ENCODE measurements around the gene NLGN1.

Gene NLGN1

DNA sequence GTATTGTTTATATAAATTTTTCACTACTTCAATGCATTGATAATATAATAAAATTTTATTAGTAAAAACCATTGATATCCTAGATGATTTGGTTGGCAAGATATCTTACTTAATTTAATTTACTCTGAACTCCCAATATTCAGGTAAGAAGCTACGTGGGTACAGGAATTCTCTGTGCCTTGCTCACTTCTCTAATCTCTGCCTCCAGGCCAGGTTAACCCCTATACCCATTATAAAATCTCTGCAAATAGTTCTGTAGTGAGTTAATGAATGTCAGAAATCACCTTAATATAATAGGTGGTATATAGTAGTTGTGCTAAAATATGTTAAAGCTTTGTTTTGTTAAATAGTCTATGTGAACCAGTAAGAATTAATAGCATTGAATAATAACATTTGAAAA lies 465.2 kb downstream of the NLGN1 start:
- no peak for DNase-seq

GRCh38 chr3:173863551-173863950 lies 466.0 kb downstream of the NLGN1 start:
- DNase-seq, result no peak

DNA sequence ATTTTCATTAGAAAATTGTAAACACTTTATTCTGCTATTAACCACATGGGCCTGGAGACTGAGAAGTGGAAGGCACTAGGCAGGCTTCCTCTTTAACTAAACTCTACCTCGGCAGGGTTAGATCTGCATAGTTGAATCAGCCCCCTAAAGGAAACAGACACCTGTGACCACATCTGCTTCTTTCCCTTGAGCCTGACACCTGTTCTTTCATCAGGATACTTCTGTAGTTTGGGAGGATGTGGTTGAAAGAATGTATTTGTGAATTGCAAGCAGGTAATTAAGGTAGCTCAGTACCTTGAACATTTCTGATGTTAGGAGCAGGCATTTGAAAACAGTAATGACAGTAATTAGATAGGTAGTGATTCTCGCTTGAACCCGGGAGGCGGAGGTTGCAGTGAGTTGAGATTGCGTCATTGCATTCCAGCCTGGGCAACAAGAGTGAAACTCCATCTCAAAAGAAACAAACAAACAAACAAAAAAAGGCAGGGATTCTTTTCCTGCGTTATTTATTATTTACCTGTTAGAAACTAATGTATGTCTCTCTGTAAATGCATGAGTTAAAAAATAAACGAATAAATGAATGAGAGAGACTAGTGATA lies 468.5 kb downstream of the NLGN1 start:
- no peak for DNase-seq

GRCh38 chr3:173869766-173870165 lies 472.2 kb downstream of the NLGN1 start:
- DNase-seq, result no peak

DNA sequence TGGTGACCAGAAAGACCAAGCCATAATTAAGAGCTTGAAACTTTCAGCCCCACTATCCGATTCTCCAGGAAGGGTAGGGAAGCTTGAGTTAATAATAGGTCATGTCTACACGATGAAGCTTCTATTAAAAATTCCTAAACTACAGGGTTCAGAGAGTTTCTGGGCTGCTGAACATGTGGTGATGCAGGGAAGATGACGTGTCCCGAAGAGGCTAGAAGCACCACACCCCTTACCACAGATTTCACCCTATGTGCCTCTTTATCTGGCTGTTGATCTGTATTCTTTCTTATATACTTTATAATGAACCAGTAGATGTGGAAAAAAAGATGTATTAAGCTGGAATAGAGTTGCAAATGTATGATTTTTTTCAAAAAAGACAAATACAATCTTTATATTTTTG lies 473.4 kb downstream of the NLGN1 start:
- DNase-seq, result no peak

GRCh38 chr3:173875790-173876189 lies 478.2 kb downstream of the NLGN1 start:
- DNase-seq, result no peak

- DNase-seq, result no peak
Observed at GRCh38 chr3:173876476-173876875, 478.9 kb downstream of the NLGN1 start.

DNA sequence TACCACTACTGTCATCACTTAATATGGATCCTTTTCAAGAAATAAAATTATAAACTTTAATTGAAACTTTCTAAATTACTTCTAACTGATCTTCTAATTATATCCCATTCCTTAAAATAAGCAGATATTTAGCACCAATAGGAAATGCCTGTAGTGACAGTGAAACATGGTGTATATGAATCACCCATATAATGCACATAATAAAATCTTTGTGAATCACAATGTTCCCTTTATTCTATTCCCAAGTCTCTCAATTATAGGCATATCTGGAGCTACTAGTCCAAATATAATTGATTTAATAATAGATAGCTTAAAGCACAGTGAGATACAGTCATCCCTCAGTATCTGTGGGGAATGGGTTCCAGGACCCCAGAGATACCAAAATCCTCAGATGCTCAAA lies 490.3 kb downstream of the NLGN1 start:
- DNase-seq, result no peak

GRCh38 chr3:173889596-173889995 lies 492.1 kb downstream of the NLGN1 start:
- DNase-seq, result no peak

GRCh38 chr3:173890091-173890490 lies 492.5 kb downstream of the NLGN1 start:
- DNase-seq, result no peak

DNA sequence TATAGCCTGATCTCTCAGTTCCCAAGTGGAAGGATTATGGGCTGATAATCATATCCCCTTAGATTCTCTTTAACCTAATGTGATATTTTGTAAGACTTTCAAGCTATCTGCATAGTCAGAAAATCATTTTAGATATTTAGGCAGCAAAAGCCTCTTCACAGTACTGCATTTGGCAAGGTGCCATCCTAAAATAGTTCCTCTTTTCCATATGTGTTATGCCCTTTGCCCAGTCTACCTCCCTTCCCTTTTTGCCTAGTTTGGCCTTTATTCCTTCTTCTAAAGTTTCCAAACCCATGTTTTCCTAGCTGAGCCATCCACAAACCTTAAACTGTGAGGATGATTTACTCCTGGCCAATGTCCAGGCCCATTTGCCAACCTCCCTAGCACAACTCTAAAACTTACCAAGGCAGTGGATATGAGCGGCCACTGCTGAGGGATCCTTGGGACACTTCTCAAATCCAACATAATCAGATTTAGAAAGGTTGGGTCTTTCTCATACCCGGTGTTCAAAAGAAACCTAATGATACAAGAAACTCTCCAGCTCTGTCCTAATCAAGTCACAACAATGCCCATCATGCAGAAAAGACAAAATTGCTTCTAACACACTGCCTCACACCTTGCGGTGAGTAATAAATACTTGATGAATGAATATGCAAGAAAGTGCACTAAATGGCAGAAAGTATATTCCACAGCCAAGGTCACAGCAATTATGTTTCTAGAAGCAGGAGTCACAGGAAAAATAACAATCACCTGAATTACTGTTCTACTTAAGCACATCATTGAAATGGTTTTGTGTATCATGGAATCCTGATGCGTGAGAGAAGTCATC lies 493.9 kb downstream of the NLGN1 start:
- no peak for DNase-seq

GRCh38 chr3:173892547-173892946 lies 495.0 kb downstream of the NLGN1 start:
- DNase-seq, result no peak

- peak; percentile 17 for DNase-seq
Observed at GRCh38 chr3:173893066-173893465, 495.5 kb downstream of the NLGN1 start.

DNA sequence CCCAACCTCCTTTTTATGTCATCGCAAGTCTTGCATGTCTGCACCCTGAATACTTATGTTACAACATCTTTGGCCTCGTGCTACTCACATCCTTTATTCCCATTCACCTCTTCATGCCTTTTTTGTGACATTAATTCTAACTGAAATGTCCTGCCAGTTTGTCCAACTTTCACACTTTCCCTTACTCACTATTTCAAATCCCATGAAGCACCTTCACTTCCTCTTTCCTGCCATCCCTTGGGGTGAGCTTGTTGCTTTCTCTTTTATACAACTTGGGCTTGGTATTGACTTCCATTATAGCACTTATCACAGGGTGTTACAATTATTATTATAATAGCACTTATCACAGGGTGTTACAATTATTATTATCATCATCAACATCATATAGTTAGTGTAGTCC lies 496.3 kb downstream of the NLGN1 start:
- no peak for DNase-seq

DNA sequence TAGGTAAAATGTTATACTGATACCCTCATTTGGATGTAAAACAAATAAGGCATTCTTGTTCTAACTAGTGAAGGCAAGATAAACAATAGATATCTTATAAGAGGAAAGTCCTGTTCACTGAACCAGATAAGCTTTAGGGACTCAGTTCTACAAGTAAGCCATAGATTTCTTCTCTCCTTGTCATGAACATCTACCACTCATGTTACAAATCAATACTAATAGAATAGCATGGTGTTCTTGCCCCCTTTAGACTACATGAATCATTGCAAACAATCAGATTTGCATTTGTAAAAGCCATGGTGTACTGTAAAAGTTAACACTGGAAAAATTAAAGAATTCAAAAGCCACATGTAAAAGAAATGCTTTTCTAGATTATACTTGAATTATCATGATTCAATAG lies 500.1 kb downstream of the NLGN1 start:
- DNase-seq, result no peak

GRCh38 chr3:173901649-173902048 lies 504.1 kb downstream of the NLGN1 start:
- DNase-seq, result no peak

DNA sequence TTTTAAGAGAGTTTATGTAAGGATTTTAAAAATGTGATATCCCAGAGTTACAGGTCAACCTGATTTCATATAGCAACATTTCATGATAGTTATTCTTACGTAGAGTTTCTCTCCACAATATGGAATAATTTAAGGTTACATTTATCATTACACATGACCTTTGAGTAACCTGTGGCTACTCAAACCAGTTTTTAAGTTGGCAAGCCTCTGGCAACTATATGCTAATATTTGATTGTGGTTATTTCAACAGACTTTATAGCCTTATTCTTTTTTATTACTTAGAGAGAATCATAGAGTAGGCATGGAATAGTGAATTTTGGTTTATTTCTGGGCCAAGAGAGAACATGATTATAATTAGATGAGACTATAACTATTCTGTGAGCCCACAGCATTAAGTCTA lies 504.9 kb downstream of the NLGN1 start:
- no peak for DNase-seq

DNA sequence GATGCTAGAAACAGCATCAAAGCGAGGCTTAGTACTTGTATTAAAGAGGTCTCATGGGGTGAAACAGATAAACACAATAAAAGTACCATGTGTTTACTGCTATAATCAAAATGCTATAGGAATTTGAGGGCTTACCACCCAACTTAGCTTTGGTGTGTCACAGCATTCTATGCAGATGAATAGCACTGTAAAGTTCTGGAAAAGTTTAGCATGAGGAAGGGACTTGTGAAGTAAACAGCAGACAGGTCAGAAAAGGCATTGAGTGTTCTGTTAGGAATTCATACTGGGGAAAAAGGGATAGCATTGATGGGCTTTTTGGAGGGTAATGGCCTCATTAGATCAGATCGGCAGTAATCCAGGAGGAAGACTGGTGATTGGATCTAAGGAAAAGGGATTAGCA lies 505.3 kb downstream of the NLGN1 start:
- DNase-seq, result no peak

DNA sequence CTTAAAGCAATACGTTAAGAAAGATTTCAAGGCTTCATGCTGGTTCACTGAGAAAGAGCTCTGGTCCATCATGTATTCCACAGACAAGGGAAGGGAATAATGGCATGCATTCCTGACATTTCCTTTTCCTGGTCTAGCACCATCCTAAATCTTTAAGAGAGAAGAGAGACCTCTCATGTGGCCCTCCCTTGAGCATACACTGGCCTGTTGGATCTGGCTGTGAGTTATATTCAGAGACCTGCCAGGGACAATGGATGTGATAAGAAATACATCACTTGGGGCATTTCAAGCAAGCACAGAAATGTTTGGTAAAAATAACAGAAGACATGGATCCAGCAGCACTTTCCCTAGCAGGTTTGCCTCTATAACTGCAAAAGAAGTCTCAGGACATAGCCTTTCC lies 507.8 kb downstream of the NLGN1 start:
- DNase-seq, result no peak

- peak; percentile 15 for DNase-seq
Observed at GRCh38 chr3:173911446-173911845, 513.9 kb downstream of the NLGN1 start.

DNA sequence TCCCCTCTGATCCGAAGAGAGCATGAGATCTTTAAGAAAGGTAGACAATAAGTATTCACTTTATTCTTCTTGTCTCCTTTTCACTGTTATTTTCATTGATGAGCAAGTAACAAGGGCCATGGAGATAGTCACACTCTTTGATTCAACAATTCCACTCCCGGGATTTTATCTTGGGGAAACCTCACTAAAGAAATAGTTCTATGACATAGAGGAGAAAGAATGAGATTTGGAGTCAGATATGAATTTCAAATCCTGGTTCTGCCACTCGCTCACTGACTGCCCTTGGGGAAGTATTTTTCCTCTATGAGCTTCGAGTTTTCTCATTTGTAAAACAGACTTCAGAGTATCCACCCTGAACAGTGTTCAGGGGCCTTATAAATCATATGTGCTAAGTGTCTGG lies 514.6 kb downstream of the NLGN1 start:
- DNase-seq, result no peak

DNA sequence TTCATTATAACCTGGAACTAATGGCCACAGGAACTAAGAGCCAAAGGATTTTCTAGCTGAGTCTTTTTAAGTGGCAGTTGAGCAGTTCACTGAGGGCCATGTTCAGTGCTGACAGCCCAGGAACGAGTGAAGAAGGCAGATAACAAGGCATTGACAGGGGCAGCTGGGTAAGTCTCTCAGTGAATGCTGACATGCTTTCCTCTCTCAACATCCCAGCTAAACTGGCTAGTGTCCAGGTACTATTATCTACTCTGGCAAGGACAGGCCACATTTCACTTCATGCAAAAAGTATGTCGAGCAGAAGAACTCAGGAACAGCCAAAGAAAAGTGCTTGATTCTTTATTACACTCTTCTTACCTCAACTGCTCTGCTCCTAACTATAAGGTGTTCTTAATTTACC lies 515.9 kb downstream of the NLGN1 start:
- no peak for DNase-seq

DNA sequence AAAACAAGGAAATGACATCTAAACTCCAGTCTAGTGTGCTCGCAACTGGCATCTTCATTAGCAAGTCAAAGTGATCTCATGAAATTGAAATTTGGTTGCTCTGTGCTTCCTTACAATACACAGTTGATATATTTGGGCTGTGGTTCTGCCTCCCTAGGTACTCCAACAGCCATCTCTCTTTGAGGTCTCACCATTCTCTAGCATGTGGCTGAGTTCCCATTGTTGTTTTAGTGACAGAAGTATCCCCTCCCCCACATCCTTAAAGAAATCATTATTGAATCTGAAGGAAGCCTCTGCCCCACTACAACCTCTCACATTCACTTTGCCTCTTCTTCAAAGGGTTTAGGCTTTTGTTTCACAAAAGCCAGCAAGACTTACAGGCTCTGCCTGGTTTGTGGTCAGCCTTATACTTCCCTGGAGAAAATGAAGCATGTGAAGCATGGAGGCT lies 516.5 kb downstream of the NLGN1 start:
- DNase-seq, result no peak

- DNase-seq, result no peak
Observed at GRCh38 chr3:173916799-173917198, 519.3 kb downstream of the NLGN1 start.

DNA sequence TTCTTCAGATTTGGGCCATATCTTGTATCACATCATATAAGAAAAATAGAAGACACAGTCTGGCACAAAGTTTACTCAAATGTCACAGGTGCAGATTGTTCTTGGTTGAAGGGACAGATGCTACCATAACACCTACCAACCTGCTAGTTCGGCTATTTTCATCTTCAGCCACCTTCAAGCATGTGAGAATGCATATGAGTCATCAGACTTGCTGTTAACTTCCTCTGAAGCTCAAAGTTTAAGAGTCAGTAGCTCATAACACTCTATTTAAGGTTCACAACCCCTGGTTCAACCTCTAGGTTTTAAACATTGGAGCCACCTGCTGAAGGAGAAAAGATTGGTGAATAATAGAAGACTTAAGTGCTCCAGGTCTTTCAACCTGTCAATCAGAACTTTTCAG lies 522.8 kb downstream of the NLGN1 start:
- no peak for DNase-seq
